ENCODE results near the gene WSCD2. TPM values are rescaled to one million over a fixed set of nuclear protein-coding genes. Genes with fewer than 3 reads are reported as not detected.

The WSCD2 gene
- total RNA-seq, 2 experiments from 2014 or later, result not detected

GRCh38 chr12:108119974-108120862 is 8.9 kb upstream of the WSCD2 start:
- H3K4me1 Mint-ChIP-seq, result no peaks in the 10 kb centered on the region
- ATAC-seq (no peak), DNase-seq (no peak)
- CTCF ChIA-PET, result no interaction called here
- H3K36me3 Mint-ChIP-seq (ENCODE audit: low read depth), result no peaks in the 10 kb centered on the region
- intact Hi-C loops (cut with DNase I, micrococcal nuclease), result no loop called here
- no peak overlapping the region for H3K4me3 Mint-ChIP-seq
- H3K27ac Mint-ChIP-seq, result no peak overlapping the region
- POLR2A ChIA-PET, result interaction anchor here (0.7 kb wide), 1 partner anchor 668 kb away, joined by 3 read pairs; no protein-coding TSS in a partner anchor
- H3K9me3 Mint-ChIP-seq (ENCODE audit: low read depth), result no peaks in the 10 kb centered on the region
- peaks cover 25% of the 10 kb centered on the region for H3K27me3 Mint-ChIP-seq

DNA sequence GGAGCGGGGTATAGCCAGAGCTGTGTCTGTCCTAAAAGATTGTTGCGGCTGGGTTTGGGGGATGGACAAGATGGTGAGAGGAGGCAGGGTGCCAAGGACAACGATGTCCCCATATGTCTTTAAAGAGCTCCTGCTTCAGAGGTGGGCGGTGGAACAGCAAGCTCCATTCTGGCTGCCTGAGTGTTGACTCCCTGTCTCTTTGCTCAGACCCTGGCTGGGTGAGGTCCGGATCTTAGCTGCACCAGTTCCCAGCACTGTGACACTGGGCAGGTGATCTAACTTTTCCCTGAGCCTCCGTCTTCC is 8.3 kb upstream of the WSCD2 start:
- DNase-seq (no peak), ATAC-seq (no peak)
- H3K4me1 Mint-ChIP-seq, result no peaks in the 10 kb centered on the region
- H3K4me3 Mint-ChIP-seq, result no peak overlapping the region
- peaks cover 26% of the 10 kb centered on the region for H3K27me3 Mint-ChIP-seq
- ChIA-PET POLR2A (no interaction called here), CTCF (no interaction called here)
- intact Hi-C loops (cut with DNase I, micrococcal nuclease), result no loop called here
- H3K36me3 Mint-ChIP-seq (ENCODE audit: low read depth), result no peaks in the 10 kb centered on the region
- no peaks in the 10 kb centered on the region for H3K9me3 Mint-ChIP-seq (ENCODE audit: low read depth)
- H3K27ac Mint-ChIP-seq, result no peak overlapping the region

DNA sequence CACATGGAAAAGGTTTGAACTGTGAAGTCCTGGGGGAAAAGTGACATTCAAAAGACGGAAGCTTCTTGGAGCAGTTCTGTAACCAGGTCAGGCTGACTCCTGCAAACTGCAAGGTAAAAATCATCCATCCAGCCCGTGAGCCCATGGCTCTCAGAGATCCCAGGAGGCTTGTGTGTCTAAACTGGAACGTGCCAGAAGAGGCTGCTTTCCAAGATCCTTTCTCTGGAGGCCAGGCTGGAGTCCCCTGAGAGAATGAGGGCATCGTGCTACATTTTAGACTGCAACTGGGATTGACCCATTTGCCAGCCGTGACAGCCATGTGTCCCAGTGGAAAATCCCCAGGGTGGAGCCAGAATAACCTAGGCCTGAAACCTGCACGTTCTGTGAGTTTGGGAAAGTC is 7.8 kb upstream of the WSCD2 start:
- Mint-ChIP-seq H3K36me3 (ENCODE audit: low read depth) (no peaks in the 10 kb centered on the region), H3K4me3 (no peak overlapping the region), H3K4me1 (no peaks in the 10 kb centered on the region), H3K27ac (no peak overlapping the region), H3K27me3 (peaks cover 28% of the 10 kb centered on the region), H3K9me3 (ENCODE audit: low read depth) (no peaks in the 10 kb centered on the region)
- ATAC-seq (no peak), DNase-seq (no peak)
- intact Hi-C loops (cut with DNase I, micrococcal nuclease), result no loop called here
- ChIA-PET CTCF (no interaction called here), POLR2A (no interaction called here)

DNA sequence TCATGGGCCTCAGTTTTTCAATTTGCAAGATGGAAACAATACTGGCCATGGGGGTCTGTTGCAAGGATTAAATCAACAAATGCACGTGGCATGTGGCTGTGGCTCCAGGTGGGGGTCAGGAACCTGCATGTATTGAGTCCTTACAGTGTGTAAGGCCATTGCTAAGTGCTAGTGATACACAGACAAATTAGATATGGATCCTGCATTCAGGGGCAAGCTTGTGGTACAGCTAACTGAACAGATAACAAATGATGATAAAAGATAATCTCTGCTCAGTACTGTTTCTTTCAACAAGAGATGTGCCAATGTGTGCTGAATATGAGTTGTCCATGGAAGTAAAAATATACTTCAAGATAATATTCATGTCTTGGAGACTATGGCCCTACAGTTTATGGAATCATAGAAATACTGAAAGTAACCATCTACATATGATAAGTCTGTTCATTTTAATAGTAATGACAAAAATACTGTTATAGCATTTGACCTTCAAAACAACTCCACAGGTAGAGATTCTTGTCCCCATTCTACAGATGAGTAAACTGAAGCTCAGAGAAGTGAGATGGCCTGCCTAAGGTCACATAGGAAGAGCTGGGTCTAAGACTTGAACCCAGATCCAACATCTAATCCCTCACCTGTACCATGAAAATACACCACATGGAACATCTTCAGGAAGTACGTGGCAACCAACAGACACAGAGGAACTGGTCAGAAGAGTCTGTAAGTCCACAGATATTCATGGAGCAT is 7.2 kb upstream of the WSCD2 start:
- CTCF ChIA-PET, result no interaction called here

GRCh38 chr12:108122644-108123043 is 6.4 kb upstream of the WSCD2 start:
- Mint-ChIP-seq H3K27me3 (peaks cover 38% of the 10 kb centered on the region), H3K36me3 (ENCODE audit: low read depth) (no peaks in the 10 kb centered on the region), H3K9me3 (ENCODE audit: low read depth) (no peaks in the 10 kb centered on the region), H3K4me1 (peaks cover 2% of the 10 kb centered on the region), H3K27ac (no peak overlapping the region), H3K4me3 (no peak overlapping the region)
- POLR2A ChIA-PET, result no interaction called here
- DNase-seq (no peak), ATAC-seq (no peak)
- CTCF ChIA-PET, result no interaction called here
- intact Hi-C loops (cut with DNase I, micrococcal nuclease), result no loop called here

More for the DNA sequence above, 7.2 kb upstream of the WSCD2 start:
- H3K27me3 Mint-ChIP-seq, result peaks cover 31% of the 10 kb centered on the region
- no peak for DNase-seq
- H3K27ac Mint-ChIP-seq, result no peak overlapping the region
- no peaks in the 10 kb centered on the region for H3K4me1 Mint-ChIP-seq
- no peak for ATAC-seq
- intact Hi-C loops (cut with DNase I, micrococcal nuclease), result no loop called here
- no peaks in the 10 kb centered on the region for H3K9me3 Mint-ChIP-seq (ENCODE audit: low read depth)
- H3K36me3 Mint-ChIP-seq (ENCODE audit: low read depth), result no peaks in the 10 kb centered on the region
- POLR2A ChIA-PET, result no interaction called here
- no peak overlapping the region for H3K4me3 Mint-ChIP-seq

- H3K4me3 Mint-ChIP-seq, result no peak overlapping the region
- H3K27ac Mint-ChIP-seq, result no peak overlapping the region
- POLR2A ChIA-PET, result no interaction called here
- no peak for ATAC-seq
- peaks cover 39% of the 10 kb centered on the region for H3K27me3 Mint-ChIP-seq
- no peak for DNase-seq
- H3K4me1 Mint-ChIP-seq, result peaks cover 3% of the 10 kb centered on the region
- H3K36me3 Mint-ChIP-seq (ENCODE audit: low read depth), result no peaks in the 10 kb centered on the region
- CTCF ChIA-PET, result no interaction called here
- no peaks in the 10 kb centered on the region for H3K9me3 Mint-ChIP-seq (ENCODE audit: low read depth)
- intact Hi-C loops (cut with DNase I, micrococcal nuclease), result no loop called here
These were observed 5.7 kb upstream of the WSCD2 start for GRCh38 chr12:108123402-108123801.

GRCh38 chr12:108125073-108125472 is 4.0 kb upstream of the WSCD2 start:
- Mint-ChIP-seq H3K27me3 (peaks cover 41% of the 10 kb centered on the region), H3K4me3 (no peak overlapping the region), H3K36me3 (ENCODE audit: low read depth) (no peaks in the 10 kb centered on the region), H3K9me3 (ENCODE audit: low read depth) (no peaks in the 10 kb centered on the region), H3K27ac (no peak overlapping the region), H3K4me1 (peaks cover 3% of the 10 kb centered on the region)
- intact Hi-C loops (cut with DNase I, micrococcal nuclease), result no loop called here
- ATAC-seq, result no peak
- no peak for DNase-seq
- ChIA-PET POLR2A (no interaction called here), CTCF (interaction anchor here (0.6 kb wide), 1 partner anchor 70 kb away, joined by 3 read pairs; no protein-coding TSS in a partner anchor)

GRCh38 chr12:108126212-108126611 is 2.9 kb upstream of the WSCD2 start:
- ATAC-seq (no peak), DNase-seq (no peak)
- Mint-ChIP-seq H3K4me3 (no peak overlapping the region), H3K27me3 (peaks cover 38% of the 10 kb centered on the region), H3K9me3 (ENCODE audit: low read depth) (no peaks in the 10 kb centered on the region), H3K27ac (no peak overlapping the region), H3K36me3 (ENCODE audit: low read depth) (no peaks in the 10 kb centered on the region), H3K4me1 (peaks cover 3% of the 10 kb centered on the region)
- intact Hi-C loops (cut with DNase I, micrococcal nuclease), result no loop called here
- CTCF ChIA-PET, result no interaction called here
- POLR2A ChIA-PET, result no interaction called here

GRCh38 chr12:108126990-108127501 is 2.0 kb upstream of the WSCD2 start:
- H3K27me3 Mint-ChIP-seq, result peaks cover 43% of the 10 kb centered on the region
- H3K9me3 Mint-ChIP-seq (ENCODE audit: low read depth), result no peaks in the 10 kb centered on the region
- ATAC-seq, result peak; percentile 66
- no peak for DNase-seq
- peaks cover 3% of the 10 kb centered on the region for H3K4me1 Mint-ChIP-seq
- ChIA-PET CTCF (no interaction called here), POLR2A (no interaction called here)
- no peak overlapping the region for H3K27ac Mint-ChIP-seq
- H3K4me3 Mint-ChIP-seq, result no peak overlapping the region
- no peaks in the 10 kb centered on the region for H3K36me3 Mint-ChIP-seq (ENCODE audit: low read depth)
- intact Hi-C loops (cut with DNase I, micrococcal nuclease), result no loop called here

DNA sequence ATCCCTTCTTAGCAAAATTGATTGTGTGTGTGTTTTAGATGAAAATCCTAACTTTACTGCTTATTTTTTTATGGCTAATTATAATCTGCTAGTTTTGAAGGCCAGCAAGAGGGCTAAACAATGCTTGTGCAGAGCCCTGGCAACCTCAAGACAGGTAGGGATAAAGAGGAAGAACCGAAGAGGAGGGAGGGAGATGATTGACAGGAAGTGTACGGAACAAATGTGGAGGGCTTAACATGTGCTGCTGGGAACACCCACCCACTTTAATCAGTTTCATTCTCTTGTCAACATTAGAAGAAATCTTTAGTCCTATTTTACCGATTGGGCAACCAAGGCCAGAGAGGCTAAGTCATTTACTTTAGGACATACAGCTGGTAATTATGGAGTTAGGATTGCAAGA is 1.4 kb upstream of the WSCD2 start:
- Mint-ChIP-seq H3K36me3 (ENCODE audit: low read depth) (no peaks in the 10 kb centered on the region), H3K4me3 (no peak overlapping the region)

GRCh38 chr12:108128221-108129016 is 669 bp upstream of the WSCD2 start:
- H3K27me3 Mint-ChIP-seq, result peaks cover 51% of the 10 kb centered on the region
- H3K4me3 Mint-ChIP-seq, result no peak overlapping the region
- CTCF ChIA-PET, result interaction anchor here (0.8 kb wide), 1 partner anchor 53 kb away, joined by 3 read pairs; no protein-coding TSS in a partner anchor
- DNase-seq, result no peak
- H3K9me3 Mint-ChIP-seq (ENCODE audit: low read depth), result no peaks in the 10 kb centered on the region
- intact Hi-C loops (cut with DNase I, micrococcal nuclease), result no loop called here
- no peaks in the 10 kb centered on the region for H3K36me3 Mint-ChIP-seq (ENCODE audit: low read depth)
- no peak overlapping the region for H3K27ac Mint-ChIP-seq
- POLR2A ChIA-PET, result no interaction called here
- peaks cover 3% of the 10 kb centered on the region for H3K4me1 Mint-ChIP-seq
- ATAC-seq, result no peak

More for the DNA sequence above, 1.4 kb upstream of the WSCD2 start:
- Mint-ChIP-seq H3K27ac (no peak overlapping the region), H3K9me3 (ENCODE audit: low read depth) (no peaks in the 10 kb centered on the region), H3K27me3 (peaks cover 47% of the 10 kb centered on the region), H3K4me1 (peaks cover 3% of the 10 kb centered on the region)
- intact Hi-C loops (cut with DNase I, micrococcal nuclease), result no loop called here
- ChIA-PET CTCF (no interaction called here), POLR2A (no interaction called here)
- DNase-seq (no peak), ATAC-seq (no peak)

Measured in activated CD4-positive, alpha-beta T cell treated with anti-CD3 and anti-CD28 coated beads for 36 hours (primary cell).